NB4 (cell line): ENCODE results near the gene GLYATL2.

ENCODE experiments used
- TF ChIP-seq, protein P1 (sequence below): IDR thresholded peaks from one replicate; pipeline ENCODE4 v1.5.1; 2012; ENCODE audit warnings: low read depth, low read length
- TF ChIP-seq, protein P2 (sequence below): IDR thresholded peaks from 2 replicates; pipeline ENCODE4 v1.6.1; 2011; ENCODE audit warnings: low read depth, low read length

DNA sequence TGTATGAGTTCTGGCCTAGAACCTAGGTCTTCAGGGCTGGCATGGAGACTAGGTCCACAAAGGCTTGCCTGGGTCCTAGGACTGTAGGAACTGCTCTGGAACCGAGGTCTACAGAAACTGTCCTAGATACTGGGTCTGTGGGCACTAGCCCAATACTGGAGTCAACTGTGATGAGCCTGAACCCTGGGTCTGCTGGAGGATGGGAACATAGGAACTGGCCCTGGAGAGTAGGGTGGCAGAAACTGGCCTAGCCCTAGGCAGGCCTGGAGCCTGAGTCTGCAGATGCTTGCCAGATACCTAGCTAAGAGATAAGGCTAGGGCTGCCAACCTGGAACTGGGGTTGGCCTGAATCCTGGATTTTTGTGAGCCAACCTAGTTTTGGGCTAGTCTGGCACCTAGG, 19.2 kb upstream of the GLYATL2 start:
- TF ChIP-seq, protein P1, sequence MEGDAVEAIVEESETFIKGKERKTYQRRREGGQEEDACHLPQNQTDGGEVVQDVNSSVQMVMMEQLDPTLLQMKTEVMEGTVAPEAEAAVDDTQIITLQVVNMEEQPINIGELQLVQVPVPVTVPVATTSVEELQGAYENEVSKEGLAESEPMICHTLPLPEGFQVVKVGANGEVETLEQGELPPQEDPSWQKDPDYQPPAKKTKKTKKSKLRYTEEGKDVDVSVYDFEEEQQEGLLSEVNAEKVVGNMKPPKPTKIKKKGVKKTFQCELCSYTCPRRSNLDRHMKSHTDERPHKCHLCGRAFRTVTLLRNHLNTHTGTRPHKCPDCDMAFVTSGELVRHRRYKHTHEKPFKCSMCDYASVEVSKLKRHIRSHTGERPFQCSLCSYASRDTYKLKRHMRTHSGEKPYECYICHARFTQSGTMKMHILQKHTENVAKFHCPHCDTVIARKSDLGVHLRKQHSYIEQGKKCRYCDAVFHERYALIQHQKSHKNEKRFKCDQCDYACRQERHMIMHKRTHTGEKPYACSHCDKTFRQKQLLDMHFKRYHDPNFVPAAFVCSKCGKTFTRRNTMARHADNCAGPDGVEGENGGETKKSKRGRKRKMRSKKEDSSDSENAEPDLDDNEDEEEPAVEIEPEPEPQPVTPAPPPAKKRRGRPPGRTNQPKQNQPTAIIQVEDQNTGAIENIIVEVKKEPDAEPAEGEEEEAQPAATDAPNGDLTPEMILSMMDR = no peak
- TF ChIP-seq, protein P2, sequence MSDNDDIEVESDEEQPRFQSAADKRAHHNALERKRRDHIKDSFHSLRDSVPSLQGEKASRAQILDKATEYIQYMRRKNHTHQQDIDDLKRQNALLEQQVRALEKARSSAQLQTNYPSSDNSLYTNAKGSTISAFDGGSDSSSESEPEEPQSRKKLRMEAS = no peak
